LHCN-M2 (cell line): ENCODE data around the gene IL31RA. TPM values are rescaled to one million over a fixed set of nuclear protein-coding genes. Genes with fewer than 3 reads are reported as not detected.
A peak's percentile ranks its signal among the peaks of the same experiment; 100 is the strongest.

Experiments
- DNase-seq: peaks from one replicate; pipeline ENCODE4 v3.0.0-alpha.2; 2012; ENCODE audit warnings: low read depth
- total RNA-seq: library from RNA; depleted of rRNA; stranded (reverse); fragments of >200 nt; gene quantifications from 2 replicates; pipeline ENCODE4 v1.2.3, GENCODE V29; 2014

Gene IL31RA
- total RNA-seq, 1 experiment from 2014 or later = 1.4 TPM

DNA sequence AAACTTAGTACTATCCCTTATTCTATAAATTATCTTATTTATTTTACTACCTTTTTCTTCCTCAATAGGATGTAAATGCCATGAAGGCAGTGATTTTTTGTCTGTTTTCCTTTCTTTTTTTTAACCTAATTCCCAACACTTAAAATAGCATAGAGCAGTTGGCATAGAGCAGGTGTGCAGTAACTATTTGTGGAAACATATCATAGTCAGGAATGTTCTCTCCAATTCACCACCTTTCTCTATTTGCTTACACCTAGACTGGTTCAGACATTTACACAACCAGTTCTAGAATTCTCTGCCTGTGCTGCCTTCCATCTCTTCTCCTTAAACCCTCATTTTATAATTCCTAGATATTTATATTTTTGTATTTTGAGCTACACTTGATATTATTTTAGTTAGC is 49.6 kb downstream of the IL31RA start:
- no peak for DNase-seq

GRCh38 chr5:55902696-55903095 is 51.5 kb downstream of the IL31RA start:
- no peak for DNase-seq

DNA sequence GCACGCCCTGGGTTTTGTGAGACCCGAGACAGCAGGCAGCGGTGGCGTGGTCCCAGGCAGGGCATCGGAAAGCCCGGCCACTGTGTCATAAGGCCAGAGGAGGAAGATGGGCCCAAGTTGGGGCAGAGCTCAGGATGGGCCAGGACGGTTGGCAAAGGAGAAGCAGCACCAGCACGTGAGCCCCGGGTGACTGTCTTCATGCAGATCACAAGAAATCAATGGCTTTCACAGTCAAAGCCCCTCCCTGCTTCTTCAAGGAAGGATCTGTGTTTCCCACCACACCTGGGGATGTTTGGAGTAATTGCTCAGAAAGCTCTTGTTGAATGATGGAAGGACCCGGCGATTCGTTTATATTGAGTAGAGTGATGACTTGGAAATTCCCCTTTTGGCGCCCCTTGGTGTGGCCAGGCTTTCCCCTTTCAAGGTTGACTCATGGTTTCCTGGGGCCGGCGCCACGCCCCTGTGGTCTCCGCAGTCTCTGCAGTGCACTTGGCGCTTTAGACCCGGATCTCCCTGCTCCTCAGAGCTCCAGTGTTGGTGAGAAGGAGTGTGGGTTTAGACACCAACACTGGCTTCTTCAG is 52.1 kb downstream of the IL31RA start:
- DNase-seq = no peak

GRCh38 chr5:55904152-55904551 is 53.0 kb downstream of the IL31RA start:
- no peak for DNase-seq

DNA sequence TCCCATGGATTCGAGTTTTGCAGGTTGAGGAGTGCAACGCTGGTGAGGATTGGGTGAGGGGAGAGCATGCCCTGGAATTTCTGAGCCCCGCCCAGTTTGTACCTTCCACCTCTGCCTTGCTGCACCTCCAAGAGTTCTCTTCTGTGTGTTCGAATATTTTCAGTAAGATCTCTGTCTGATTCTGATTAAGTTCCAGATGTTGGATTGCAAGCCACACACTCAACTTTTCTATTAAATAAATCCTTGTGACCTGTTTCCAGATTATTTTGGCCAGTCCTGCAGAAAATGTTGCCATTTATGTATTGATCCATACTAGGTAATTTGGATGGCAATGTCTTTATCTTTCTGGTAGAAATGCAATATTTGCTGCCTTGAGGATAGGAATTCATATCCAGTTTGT is 54.1 kb downstream of the IL31RA start:
- DNase-seq = no peak

- no peak for DNase-seq
Observed at GRCh38 chr5:55907927-55908326, 56.8 kb downstream of the IL31RA start.

- no peak for DNase-seq
Observed at GRCh38 chr5:55908804-55909203, 57.6 kb downstream of the IL31RA start.

- no peak for DNase-seq
Observed at GRCh38 chr5:55911784-55912653, 60.9 kb downstream of the IL31RA start.

DNA sequence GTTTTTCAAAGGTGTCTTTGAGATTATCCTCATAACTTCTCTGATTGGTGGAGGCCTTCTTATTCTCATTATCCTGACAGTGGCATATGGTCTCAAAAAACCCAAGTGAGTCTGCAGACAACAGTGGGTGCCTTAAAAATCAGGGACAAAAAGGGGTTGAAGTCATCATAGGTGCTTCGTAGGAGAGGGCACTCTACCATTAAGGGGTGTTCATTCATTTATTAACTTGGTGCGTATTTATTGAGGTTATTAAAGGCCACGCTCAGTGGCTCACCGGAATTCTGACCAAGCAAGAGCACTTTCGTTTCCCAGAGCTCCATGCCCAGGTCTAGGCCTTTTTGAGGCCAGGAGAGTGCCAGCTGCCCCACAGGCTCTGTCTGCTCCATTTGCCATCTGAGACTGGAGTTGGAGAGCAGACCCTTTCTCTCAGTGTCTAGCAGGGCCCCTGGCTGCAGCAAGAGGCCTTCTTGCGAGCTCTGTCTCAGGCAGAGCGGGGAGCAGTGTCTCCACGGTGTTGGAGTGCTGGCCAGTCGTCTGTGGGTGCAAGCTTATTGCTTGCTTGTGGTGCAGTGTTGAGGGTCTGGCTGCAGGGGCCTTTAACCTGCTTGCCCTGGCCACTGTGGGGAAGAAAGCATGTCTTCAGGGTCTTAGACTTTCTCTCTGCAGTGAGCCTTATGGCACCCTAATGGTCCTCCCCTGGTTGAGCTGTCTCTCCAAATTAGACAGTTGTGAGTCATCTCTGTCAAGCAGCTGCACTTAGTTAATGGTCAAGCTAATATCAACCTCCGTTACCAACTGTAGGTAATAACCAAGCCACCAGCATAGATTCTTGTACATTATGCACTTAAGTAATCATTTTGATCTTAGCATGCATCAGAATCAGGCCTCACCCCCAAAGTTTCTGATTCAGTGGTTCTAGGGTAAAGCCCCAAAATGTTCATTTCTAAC is 62.6 kb downstream of the IL31RA start:
- peak; percentile 35 for DNase-seq

- no peak for DNase-seq
Observed at GRCh38 chr5:55914971-55915370, 63.8 kb downstream of the IL31RA start.

GRCh38 chr5:55915783-55916182 is 64.6 kb downstream of the IL31RA start:
- DNase-seq = no peak

DNA sequence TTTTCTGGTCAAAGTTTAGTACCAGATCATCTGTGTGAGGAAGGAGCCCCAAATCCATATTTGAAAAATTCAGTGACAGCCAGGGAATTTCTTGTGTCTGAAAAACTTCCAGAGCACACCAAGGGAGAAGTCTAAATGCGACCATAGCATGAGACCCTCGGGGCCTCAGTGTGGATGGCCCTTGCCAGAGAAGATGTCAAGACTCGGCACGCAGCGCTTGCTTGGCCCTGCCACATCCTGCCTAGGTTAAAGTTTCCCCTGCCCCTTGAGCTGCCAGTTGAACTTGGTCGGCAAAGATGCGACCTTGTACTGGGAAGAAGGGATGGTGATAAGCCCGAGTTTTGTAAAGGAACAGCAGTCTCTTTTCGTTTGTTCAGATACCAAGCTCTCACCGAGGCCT is 65.8 kb downstream of the IL31RA start:
- no peak for DNase-seq

- DNase-seq = no peak
Observed at GRCh38 chr5:55917402-55918086, 66.4 kb downstream of the IL31RA start.

DNA sequence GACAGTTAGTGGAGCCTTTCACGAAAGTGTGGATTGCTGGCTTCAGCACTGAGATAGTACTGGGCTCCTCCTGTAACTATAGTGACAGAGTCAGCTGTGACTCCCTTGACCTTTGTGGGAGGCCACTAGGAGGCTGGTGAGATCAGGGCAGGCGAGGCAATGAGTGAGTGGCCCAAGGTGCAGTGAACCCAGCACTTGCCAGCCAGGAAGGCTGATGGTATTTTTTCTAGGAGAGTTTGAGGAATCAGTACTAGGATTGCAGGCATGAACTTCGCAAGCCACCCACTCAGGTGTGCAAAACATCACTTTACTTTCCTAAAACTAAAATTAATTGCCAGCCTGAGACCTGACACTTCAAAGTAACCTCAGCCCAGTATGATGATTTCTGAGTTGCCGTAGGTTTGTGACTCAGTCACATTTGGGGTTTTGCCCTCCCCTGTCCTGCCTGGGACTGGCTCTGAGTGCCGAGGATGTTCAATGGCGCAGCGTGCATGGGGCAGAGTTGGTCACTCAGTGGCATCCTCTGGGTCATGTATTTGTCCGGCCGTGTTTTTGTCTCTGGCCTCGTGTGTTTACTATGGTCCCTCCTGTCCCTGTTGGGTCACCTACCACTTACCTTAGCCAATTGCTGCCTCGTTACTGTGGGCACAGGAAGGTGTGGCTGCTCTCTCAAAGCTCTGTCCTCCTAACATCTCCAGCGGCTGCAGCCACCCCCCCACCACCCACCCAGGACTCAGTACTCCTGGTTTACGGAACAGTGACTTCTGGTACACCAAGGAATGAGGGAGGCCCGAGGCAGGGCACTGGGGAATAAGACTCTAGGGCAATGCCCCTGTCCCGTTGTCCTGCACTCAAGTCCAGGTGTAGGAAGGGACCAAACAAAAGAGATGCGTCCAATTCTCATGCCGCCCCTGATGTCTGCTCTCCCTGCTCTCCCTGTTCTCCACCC is 67.2 kb downstream of the IL31RA start:
- DNase-seq = peak; percentile 64

DNA sequence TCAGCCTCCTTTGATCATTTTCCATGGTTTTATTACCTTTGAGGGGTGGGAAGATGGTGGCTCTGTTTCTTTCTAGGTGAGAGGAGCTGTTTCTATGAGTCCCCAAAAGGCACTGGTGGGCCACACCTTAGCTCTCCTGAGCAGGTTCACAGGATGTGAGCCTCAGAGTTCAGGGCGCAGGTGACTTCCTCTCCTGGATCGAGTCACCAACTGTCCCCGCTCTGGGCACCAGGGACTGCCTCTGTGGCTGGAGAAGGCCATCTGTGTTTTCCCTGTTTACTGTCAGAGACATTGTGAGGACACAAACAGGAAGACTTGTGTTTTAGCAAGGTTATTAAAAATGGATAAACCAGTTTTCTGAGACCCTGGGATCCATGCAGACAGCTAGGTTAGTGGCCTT is 68.5 kb downstream of the IL31RA start:
- DNase-seq = no peak

DNA sequence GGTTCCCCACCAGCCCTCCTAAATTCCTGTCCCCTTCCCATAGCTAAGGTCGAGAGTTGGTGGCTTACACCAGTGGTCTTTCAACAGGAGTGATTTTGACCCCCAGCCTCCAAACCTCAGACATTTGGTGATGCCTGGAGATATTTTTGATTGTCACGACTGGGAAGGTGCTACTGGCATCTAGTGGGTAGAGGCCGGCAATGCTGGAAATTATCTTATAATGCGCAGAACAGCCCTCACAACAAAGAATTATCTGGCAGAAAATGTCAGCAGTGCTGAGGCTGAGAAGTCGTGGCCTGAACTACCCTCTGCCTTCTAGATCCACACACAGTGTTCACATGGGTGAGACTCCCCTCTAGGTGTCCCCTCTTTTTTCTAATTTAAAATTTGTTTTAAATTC is 69.6 kb downstream of the IL31RA start:
- DNase-seq = peak; percentile 22

DNA sequence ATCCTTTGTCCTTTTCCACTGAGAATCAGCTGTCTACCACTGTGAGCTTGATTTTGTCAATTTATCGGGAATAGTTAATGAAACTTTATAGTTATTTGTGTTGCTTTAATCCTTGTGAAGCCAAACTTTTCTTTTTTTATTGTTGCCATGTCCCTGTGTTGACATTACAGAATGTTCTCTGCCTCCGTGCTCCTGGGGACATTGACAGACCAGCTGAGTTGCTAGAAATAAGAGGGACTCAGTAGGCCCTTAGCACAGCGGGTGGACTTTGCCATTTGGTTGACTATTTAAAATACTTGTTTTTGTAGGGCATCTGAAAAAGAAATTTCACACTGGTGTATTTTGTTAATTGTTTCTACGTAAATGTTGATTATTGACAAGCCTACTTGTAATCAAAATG is 70.5 kb downstream of the IL31RA start:
- no peak for DNase-seq

- peak; percentile 3 for DNase-seq
Observed at GRCh38 chr5:55923177-55923771, 72.1 kb downstream of the IL31RA start.

- DNase-seq = no peak
Observed at GRCh38 chr5:55923865-55924500, 72.8 kb downstream of the IL31RA start.
